Spleen (tissue), 7 donors: Measurements from ENCODE around the gene IHH.

Source experiments
- POLR2A ChIP-seq, 3 donors: fragments of 450-650 bp; IDR thresholded peaks; one replicate each; pipeline ENCODE4 v1.5.1; 2017; ENCODE audit warnings: antibody characterized with exemption in 3 of 3, mild to moderate bottlenecking in 1 of 3
- POLR2AphosphoS5 ChIP-seq, 3 donors: sonication (generic); formaldehyde crosslinking; IDR thresholded peaks; one replicate each; pipeline ENCODE4 v1.5.1; 2017; ENCODE audit warnings: antibody characterized with exemption in 3 of 3
- TF ChIP-seq, protein P1 (sequence below), 11 experiments: fragments of 200-600 bp in 7 of 11; fragments of 450-650 bp in 4 of 11; sonication (generic) in 4 of 11; IDR thresholded peaks in 8 of 11; conservative IDR thresholded peaks in 3 of 11; 1 replicate in 7 of 11; 2 replicates in 4 of 11; pipeline versions ENCODE4 v1.4.0 to v1.8.0; 2016 to 2021; ENCODE audit warnings: antibody characterized with exemption in 11 of 11, inconsistent platforms in 4 of 11, mild to moderate bottlenecking in 1 of 11
- donor health status: DM: no; HTN: no; CAD: no; lungs with moderate emphysema.
- donor health status: DM: no; HTN: no; CAD: no.
- donor health status: DM: no; HTN: no; CAD: no.

DNA sequence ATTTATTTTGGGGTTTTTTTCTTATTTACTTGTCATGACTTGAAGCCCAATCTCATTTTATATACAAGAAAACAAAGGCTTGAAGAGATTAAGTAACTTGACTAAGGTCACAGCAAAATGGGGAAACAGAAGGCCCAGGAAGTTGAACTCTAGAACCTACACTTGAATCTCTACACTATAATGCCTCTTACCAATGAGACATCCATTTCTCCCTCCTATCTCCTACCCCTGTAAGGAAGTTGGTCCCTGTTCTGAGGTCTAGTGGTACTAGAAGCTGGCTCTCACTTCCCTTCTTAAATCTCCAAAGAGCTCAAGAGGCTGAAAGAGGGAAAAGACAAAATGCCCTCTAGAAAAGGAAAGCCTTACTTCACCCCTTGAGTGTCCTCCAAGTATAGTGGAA is 25.5 kb upstream of the IHH start:
- TF ChIP-seq, protein P1, sequence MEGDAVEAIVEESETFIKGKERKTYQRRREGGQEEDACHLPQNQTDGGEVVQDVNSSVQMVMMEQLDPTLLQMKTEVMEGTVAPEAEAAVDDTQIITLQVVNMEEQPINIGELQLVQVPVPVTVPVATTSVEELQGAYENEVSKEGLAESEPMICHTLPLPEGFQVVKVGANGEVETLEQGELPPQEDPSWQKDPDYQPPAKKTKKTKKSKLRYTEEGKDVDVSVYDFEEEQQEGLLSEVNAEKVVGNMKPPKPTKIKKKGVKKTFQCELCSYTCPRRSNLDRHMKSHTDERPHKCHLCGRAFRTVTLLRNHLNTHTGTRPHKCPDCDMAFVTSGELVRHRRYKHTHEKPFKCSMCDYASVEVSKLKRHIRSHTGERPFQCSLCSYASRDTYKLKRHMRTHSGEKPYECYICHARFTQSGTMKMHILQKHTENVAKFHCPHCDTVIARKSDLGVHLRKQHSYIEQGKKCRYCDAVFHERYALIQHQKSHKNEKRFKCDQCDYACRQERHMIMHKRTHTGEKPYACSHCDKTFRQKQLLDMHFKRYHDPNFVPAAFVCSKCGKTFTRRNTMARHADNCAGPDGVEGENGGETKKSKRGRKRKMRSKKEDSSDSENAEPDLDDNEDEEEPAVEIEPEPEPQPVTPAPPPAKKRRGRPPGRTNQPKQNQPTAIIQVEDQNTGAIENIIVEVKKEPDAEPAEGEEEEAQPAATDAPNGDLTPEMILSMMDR (IDR thresholded peaks at IDR 0.05 in 8 of 11, conservative IDR thresholded peaks at IDR 0.05 in 3 of 11): no peak
- no peak for TF ChIP-seq POLR2A (IDR thresholded peaks at IDR 0.05)
- no peak for TF ChIP-seq POLR2AphosphoS5 (IDR thresholded peaks at IDR 0.05)
